Thyroid gland (tissue), 4 donors: ENCODE data around the gene PRPH.

Experiments
- CTCF ChIP-seq, 6 experiments: fragments of 200-600 bp in 3 of 6; fragments of 450-650 bp in 3 of 6; sonication (generic) in 3 of 6; IDR thresholded peaks; one replicate each; pipeline ENCODE4 v1.5.1; 2016 to 2019; ENCODE audit warnings: antibody characterized with exemption in 6 of 6, mild to moderate bottlenecking in 2 of 6, inconsistent platforms in 1 of 6, moderate library complexity in 1 of 6
- POLR2A ChIP-seq, 2 donors: fragments of 450-650 bp; IDR thresholded peaks; one replicate each; pipeline ENCODE4 v1.6.1; 2017; ENCODE audit warnings: antibody characterized with exemption in 2 of 2, mild to moderate bottlenecking in 2 of 2, moderate library complexity in 1 of 2

GRCh38 chr12:49335955-49336644, 41.2 kb downstream of the PRPH start:
- no peak for TF ChIP-seq POLR2A (IDR thresholded peaks at IDR 0.05)
- no peak for TF ChIP-seq CTCF (IDR thresholded peaks at IDR 0.05)
